ENCODE results near the gene KRTAP10-12.

The KRTAP10-12 gene

DNA sequence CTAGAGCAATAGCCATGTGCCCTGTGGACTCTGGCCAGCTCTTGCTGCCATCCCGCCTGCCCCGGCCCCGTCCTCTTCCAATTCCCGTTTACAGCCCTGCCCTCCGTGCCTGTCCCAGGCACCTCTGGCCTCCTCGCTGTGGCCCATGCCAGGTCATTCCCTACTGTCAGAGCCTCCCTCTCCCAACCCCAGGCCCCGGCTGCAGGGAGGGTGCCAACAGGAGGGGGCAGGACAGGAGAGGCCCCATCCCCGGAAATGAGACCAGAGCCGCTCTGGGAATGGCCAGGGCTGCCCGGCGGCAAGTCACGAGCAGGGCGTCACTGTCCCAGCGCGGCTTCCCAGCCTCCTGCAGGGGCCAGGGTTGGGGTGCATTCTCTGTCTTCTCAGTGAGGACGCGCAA lies 37.9 kb downstream of the KRTAP10-12 start:
- no peak for DNase-seq

DNA sequence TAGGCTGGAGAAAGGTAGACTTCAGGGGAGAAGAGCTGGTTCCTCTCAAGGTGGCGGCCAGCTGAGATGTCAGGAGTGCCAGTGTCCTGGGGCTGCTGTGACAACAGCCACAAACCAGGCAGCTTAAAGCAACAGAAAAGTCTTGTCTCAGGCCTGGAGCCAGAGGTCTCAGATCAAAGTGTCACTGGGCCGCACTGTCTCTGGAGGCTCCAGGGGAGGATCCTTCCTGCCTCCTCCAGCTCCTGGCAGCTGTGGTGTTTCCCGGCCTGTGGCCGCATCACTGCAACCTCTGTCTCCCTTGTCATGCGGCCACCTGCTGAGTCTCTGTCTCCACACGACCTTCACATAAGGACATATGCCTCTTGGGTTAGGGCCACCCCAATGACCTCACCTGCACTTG lies 38.8 kb downstream of the KRTAP10-12 start:
- no peak for DNase-seq

DNA sequence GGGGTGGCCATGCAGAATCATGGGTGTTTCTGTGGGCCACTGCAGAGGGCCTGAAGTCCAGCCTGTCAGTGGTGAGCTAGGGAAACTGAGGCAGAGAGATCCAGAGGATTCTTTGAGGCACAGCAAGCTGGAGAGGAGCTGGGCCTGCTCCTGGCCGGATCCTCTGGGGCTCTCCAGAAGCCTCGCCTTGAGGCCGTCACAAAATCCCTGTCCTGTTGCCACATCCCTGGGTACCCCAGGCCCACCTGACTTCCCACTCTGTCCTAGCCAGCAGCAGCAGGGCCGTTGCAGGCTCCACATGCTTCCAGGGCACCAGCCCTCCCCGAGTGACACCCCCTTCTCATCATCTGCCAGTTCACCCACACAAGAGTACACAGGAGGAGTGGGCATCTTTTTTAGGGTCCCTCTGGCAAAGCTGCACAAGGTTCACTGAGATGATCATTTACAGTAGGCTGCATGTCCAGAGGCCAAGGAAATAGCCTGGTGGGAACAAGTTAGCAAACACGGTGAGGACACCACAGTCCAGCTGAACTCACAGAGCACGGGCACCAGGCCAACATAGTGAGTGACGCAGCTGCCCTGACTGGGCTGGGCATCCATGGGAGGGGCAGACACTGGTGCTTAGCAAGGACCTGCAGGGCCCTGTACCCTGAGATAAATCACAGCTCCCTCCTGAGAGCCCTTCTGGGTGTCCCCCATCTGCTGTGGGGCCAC lies 39.5 kb downstream of the KRTAP10-12 start:
- DNase-seq: no peak

DNA sequence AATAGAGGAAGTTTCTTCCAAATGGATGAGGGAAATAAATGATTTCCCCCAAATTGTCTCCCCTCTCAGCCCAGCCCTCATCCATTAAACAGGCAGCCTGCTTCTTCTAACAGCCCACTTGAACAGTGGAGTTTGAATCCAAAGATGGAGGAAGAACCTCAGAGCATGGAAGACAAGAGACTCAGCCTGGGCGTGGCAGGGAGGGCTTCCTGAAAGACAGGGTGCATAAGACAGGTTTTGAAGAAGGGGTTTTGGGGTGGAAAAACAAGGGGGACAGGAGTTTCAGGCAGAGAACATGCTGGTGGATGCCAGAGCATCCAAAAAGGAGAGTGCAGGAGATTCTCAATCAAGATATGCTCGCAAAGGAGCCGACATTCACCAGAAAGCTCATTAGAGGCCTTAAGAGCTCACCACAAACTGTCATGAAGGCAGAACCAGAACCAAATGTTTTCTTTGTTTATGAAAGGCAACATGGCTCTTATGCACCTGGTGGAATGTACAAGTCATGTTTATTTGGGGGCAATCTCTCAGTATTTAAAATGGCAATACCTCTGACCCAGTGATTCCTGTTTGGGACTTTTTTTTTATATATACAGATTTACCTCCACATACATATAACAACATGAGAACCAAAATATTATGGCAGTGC lies 40.9 kb downstream of the KRTAP10-12 start:
- no peak for DNase-seq

DNA sequence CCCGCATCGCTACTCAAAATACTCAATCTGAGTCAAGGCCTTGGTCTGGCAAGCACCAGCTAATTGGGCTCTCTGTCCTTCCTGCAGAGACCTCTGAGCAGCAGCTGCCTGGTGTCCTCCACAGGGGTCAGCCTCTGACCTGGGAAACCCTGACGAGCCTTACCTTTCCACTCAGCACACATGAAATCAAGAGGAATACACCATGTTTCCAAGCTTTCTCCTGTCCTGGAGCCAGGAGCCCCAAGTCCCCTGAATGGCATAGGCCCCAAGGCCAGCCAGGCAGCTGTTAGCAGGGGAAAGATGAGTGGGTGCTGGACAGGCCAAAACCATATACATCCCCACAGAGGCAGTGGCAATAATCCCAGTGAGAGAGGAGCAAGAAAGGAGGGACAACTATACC lies 41.6 kb downstream of the KRTAP10-12 start:
- DNase-seq: no peak

DNA sequence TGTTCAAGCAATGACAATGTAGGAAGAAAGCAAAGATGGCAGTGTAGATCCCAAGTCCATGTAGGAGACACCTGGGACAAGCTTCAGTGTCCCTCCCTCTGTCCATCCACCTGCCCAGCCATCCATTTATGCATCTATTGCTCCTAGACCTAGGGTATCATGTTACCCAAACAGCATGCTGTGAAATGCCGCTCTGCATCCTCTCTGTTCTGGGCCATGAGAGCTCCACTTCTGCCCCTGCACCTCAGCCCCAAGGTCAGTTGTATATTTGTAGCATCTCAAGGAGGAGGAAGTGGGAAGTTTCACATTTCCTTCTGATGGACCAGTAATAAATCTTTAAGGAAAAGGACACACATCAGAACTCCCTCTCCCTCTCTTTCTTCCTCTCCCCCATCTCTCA lies 42.3 kb downstream of the KRTAP10-12 start:
- no peak for DNase-seq

DNA sequence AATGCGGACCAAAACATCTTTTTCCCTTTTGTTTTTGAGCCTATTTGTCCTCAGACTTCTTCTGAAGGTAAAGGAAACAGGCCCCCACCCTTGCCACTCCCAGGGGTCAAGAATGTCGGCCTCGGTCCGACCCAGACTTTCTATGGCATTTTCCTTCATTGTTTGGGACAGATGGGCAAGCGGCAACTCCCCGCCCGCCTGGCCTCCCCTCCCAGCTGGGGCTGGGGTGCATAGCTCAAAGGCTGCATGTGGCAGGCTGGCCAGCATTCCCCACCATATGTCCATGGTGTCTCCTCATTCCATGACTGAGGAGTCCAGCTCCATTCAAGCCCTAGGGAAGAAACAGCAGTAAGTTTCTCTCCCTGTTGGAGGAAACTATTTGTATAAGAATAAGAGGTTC lies 43.8 kb downstream of the KRTAP10-12 start:
- DNase-seq: no peak

DNA sequence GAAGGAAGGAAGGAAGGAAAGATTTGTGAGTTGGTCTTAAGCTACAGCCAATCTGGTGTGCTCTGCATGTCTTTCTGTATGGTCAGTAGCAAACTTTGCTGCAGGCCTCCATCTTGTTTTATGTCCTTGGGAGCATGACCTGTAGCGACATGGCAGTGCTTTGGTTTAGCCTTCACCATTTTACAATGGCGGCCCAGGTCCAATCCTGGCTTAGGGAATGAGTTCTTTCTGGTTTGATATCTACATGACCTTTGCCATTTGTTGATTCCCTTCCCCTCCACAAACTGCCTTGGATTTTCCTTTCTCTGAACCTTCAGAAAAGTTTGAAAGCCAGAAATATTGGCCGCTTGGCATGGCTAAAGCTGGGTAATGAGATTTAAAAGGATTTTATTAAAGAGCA lies 44.9 kb downstream of the KRTAP10-12 start:
- no peak for DNase-seq

DNA sequence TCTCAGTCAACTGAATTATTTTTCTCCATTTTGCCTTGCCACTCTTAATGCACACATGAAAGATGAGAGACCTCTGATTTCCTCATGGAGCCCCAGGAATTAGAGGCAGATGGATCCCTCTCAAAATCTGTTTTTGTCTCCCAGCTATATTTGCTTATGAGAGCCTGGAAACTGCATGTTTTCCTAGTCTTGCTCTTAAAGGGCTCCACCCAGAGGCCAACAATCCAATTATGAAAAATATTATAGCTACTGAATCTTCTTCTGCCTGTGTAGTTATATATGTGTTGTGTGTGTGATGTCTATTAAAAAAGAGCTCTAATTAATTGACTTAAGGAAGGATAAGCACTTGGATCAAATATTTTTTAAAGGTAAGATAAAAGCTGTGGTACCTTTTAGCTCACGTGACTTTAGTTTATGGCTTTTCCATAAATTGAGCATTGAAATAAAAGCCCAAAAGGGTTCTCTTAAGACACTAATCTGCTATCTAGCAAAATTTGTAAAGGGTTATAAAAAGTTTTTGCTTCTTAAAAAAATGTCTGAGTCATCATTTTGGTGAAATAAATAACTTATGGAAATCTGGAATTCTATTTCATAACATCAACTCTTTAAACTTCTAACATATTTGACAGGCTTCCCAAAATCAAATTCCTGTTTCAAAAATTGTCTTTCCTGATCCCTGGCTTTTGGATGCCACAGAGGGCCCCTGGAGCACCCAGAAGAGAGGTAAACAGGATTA lies 45.6 kb downstream of the KRTAP10-12 start:
- no peak for DNase-seq

All from activated CD4-positive, alpha-beta T cell treated with anti-CD3 and anti-CD28 coated beads, Interleukin-2, amount 50 U/mL, for 16 hours (primary cell).